ENCODE measurements around the gene TLN1. TPM values are rescaled to one million over a fixed set of nuclear protein-coding genes. Genes with fewer than 3 reads are reported as not detected.

The TLN1 gene
- total RNA-seq, 2 donors from 2014 or later, result 177 to 196 TPM

GRCh38 chr9:35774907-35775635 lies 43.1 kb upstream of the TLN1 start:
- H3K4me3 ChIP-seq, result no peak overlapping the region
- H3K4me1 ChIP-seq, result peaks cover 14% of the 10 kb centered on the region
- no peak overlapping the region for H3K9ac ChIP-seq (ENCODE audit: low read depth in 2 of 2, low read length in 2 of 2)
- TF ChIP-seq CTCF (IDR thresholded peaks at IDR 0.05), result no peak
- no peaks in the 10 kb centered on the region for H3K36me3 ChIP-seq
- DNase-seq, result no peak
- H3K27me3 ChIP-seq, result no peaks in the 10 kb centered on the region
- intact Hi-C loops (cut with DNase I), result no loop called here
- H3K27ac ChIP-seq, result no peak overlapping the region
- H3K9me3 ChIP-seq, result no peaks in the 10 kb centered on the region

- Histone ChIP-seq H3K9me3 (no peaks in the 10 kb centered on the region), H3K27ac (peak overlapping the region; percentile 77), H3K27me3 (no peaks in the 10 kb centered on the region), H3K4me1 (peaks cover 14% of the 10 kb centered on the region), H3K36me3 (no peaks in the 10 kb centered on the region), H3K9ac (ENCODE audit: low read depth in 2 of 2, low read length in 2 of 2) (peak overlapping the region in 1 of 2 donors; percentile 57), H3K4me3 (no peak overlapping the region)
- peak; percentile 58 for DNase-seq
- intact Hi-C loops (cut with DNase I), result no loop called here
- no peak for TF ChIP-seq CTCF (IDR thresholded peaks at IDR 0.05)
These were observed 39.9 kb upstream of the TLN1 start for GRCh38 chr9:35771943-35772342.

- Histone ChIP-seq H3K9ac (ENCODE audit: low read depth in 2 of 2, low read length in 2 of 2) (peak overlapping the region in 1 of 2 donors; percentile 57), H3K4me3 (no peak overlapping the region)
- intact Hi-C loops (cut with DNase I), result no loop called here
These were observed 39.5 kb upstream of the TLN1 start for GRCh38 chr9:35771534-35771933.

GRCh38 chr9:35771075-35771433 lies 39.1 kb upstream of the TLN1 start:
- no peaks in the 10 kb centered on the region for H3K9me3 ChIP-seq
- H3K9ac ChIP-seq (ENCODE audit: low read depth in 2 of 2, low read length in 2 of 2), result peak overlapping the region in 1 of 2 donors; percentile 57
- H3K27ac ChIP-seq, result peak overlapping the region; percentile 77
- no peaks in the 10 kb centered on the region for H3K27me3 ChIP-seq
- peak; percentile 52 for DNase-seq
- TF ChIP-seq CTCF (IDR thresholded peaks at IDR 0.05), result no peak
- peaks cover 14% of the 10 kb centered on the region for H3K4me1 ChIP-seq
- no peak overlapping the region for H3K4me3 ChIP-seq
- intact Hi-C loops (cut with DNase I), result no loop called here
- no peaks in the 10 kb centered on the region for H3K36me3 ChIP-seq

More at GRCh38 chr9:35771534-35771933, 39.5 kb upstream of the TLN1 start:
- DNase-seq, result peak; percentile 71
- Histone ChIP-seq H3K27me3 (no peaks in the 10 kb centered on the region), H3K36me3 (no peaks in the 10 kb centered on the region), H3K27ac (peak overlapping the region; percentile 77), H3K9me3 (no peaks in the 10 kb centered on the region), H3K4me1 (peaks cover 14% of the 10 kb centered on the region)
- TF ChIP-seq CTCF (IDR thresholded peaks at IDR 0.05), result no peak

GRCh38 chr9:35769763-35770162 lies 37.8 kb upstream of the TLN1 start:
- intact Hi-C loops (cut with DNase I), result no loop called here
- H3K4me3 ChIP-seq, result no peak overlapping the region
- no peak overlapping the region for H3K9ac ChIP-seq (ENCODE audit: low read depth in 2 of 2, low read length in 2 of 2)
- no peak overlapping the region for H3K27ac ChIP-seq
- DNase-seq, result no peak
- no peaks in the 10 kb centered on the region for H3K36me3 ChIP-seq
- H3K27me3 ChIP-seq, result no peaks in the 10 kb centered on the region
- no peaks in the 10 kb centered on the region for H3K9me3 ChIP-seq
- no peak for TF ChIP-seq CTCF (IDR thresholded peaks at IDR 0.05)
- H3K4me1 ChIP-seq, result peaks cover 14% of the 10 kb centered on the region

Measured in colonic mucosa (tissue), 4 donors.